DND-41 (cell line): ENCODE measurements around the gene NAA35.
"Not testable (repeated sequence)": the region's sequence is repeated elsewhere in the genome, so short reads cannot be mapped to it uniquely, and the experiment has no call there.

Experiments
- ATAC-seq: fragments of 200-7000 bp; cut with Tn5 transposase; 3 replicates; pipeline ENCODE4 v1.9.1; 2021; ENCODE audit warnings: low read depth; ENCODE audit not compliant: insufficient read depth
- DNase-seq: peaks from one replicate; pipeline ENCODE4 v3.0.0-alpha.2; 2020
- H2AFZ ChIP-seq: 2 replicates; pipeline ENCODE4 v1.6.0; 2012; ENCODE audit warnings: low read depth, low read length
- H3K27ac ChIP-seq: 2 replicates; pipeline ENCODE4 v1.5.1; 2012; ENCODE audit warnings: low read length, inconsistent platforms
- H3K27me3 ChIP-seq: fragments of 200-600 bp; sonication (generic); 2 replicates; pipeline ENCODE4 v1.6.0; 2012; ENCODE audit warnings: low read length, mild to moderate bottlenecking, inconsistent platforms; ENCODE audit not compliant: insufficient read depth, poor library complexity
- H3K36me3 ChIP-seq: 2 replicates; pipeline ENCODE4 v1.5.1; 2012; ENCODE audit warnings: low read length, inconsistent platforms; ENCODE audit not compliant: insufficient read depth
- H3K4me1 ChIP-seq: 2 replicates; pipeline ENCODE4 v1.5.1; 2012; ENCODE audit warnings: mild to moderate bottlenecking, low read length; ENCODE audit not compliant: insufficient read depth
- H3K4me2 ChIP-seq: 2 replicates; pipeline ENCODE4 v1.6.0; 2012; ENCODE audit warnings: mild to moderate bottlenecking, moderate library complexity, low read length, inconsistent platforms; ENCODE audit not compliant: insufficient read depth
- H3K4me3 ChIP-seq, 2 experiments: fragments of 200-600 bp in 1 of 2; shearing (Covaris generic) in 1 of 2; 2 replicates each; pipeline ENCODE4 v1.5.1; 2012 to 2016; ENCODE audit warnings: inconsistent platforms in 2 of 2, low read length in 2 of 2, mild to moderate bottlenecking in 2 of 2, low read depth in 1 of 2, moderate library complexity in 1 of 2
- H3K79me2 ChIP-seq: 2 replicates; pipeline ENCODE4 v1.6.0; 2012; ENCODE audit warnings: low read length, inconsistent platforms; ENCODE audit not compliant: insufficient read depth
- H3K9ac ChIP-seq: 2 replicates; pipeline ENCODE4 v1.6.0; 2012; ENCODE audit warnings: low read depth, mild to moderate bottlenecking, inconsistent platforms, low read length, moderate library complexity
- H3K9me3 ChIP-seq: 2 replicates; pipeline ENCODE4 v1.5.1; 2012; ENCODE audit warnings: low read length, moderate library complexity, mild to moderate bottlenecking, inconsistent platforms; ENCODE audit not compliant: insufficient read depth, severe bottlenecking
- H4K20me1 ChIP-seq: 2 replicates; pipeline ENCODE4 v1.6.0; 2012; ENCODE audit warnings: low read length; ENCODE audit not compliant: insufficient read depth
- EZH2 ChIP-seq: IDR thresholded peaks from 3 replicates; pipeline ENCODE4 v1.6.1; 2012; ENCODE audit warnings: borderline replicate concordance, low read depth, mild to moderate bottlenecking, moderate library complexity, low read length, inconsistent platforms; ENCODE audit not compliant: severe bottlenecking
- TF ChIP-seq, protein P1 (sequence below): IDR thresholded peaks from 2 replicates; pipeline ENCODE4 v1.5.1; 2012; ENCODE audit warnings: borderline replicate concordance, low read length, moderate library complexity, mild to moderate bottlenecking; ENCODE audit not compliant: poor library complexity, severe bottlenecking; ENCODE audit errors: extremely low read depth

The NAA35 gene

DNA sequence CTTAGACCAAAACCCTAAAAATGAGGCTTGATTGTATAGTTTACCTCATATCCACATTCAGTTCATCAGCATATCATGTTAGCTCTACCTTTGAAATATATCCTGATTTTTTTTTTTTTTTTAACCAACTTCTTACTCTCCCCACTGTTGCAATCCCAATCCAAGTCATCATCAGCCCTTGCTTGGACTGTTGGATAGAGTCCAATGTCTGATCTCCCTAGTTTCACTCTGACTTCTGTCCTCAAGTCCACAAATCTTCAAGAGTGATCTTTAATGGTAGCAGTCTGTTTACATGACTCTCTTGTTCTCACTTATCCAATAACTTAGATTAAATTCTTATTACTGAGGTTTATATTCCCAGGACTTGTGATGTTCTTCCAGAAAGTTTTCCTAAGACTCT lies 30.8 kb downstream of the NAA35 start:
- TF ChIP-seq, protein P1, sequence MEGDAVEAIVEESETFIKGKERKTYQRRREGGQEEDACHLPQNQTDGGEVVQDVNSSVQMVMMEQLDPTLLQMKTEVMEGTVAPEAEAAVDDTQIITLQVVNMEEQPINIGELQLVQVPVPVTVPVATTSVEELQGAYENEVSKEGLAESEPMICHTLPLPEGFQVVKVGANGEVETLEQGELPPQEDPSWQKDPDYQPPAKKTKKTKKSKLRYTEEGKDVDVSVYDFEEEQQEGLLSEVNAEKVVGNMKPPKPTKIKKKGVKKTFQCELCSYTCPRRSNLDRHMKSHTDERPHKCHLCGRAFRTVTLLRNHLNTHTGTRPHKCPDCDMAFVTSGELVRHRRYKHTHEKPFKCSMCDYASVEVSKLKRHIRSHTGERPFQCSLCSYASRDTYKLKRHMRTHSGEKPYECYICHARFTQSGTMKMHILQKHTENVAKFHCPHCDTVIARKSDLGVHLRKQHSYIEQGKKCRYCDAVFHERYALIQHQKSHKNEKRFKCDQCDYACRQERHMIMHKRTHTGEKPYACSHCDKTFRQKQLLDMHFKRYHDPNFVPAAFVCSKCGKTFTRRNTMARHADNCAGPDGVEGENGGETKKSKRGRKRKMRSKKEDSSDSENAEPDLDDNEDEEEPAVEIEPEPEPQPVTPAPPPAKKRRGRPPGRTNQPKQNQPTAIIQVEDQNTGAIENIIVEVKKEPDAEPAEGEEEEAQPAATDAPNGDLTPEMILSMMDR = no peak
- TF ChIP-seq EZH2 = no peak
- no peak overlapping the region for H3K27ac ChIP-seq
- H3K4me3 ChIP-seq = no peak overlapping the region
- no peak overlapping the region for H3K9ac ChIP-seq
- DNase-seq (no peak), ATAC-seq (no peak)
- no peaks in the 10 kb centered on the region for H3K9me3 ChIP-seq
- no peaks in the 10 kb centered on the region for H3K79me2 ChIP-seq
- H2AFZ ChIP-seq = no peak overlapping the region
- H3K36me3 ChIP-seq = peaks cover 26% of the 10 kb centered on the region; the same call in 1 of the 2 replicates
- no peak overlapping the region for H3K4me2 ChIP-seq
- no peaks in the 10 kb centered on the region for H3K27me3 ChIP-seq
- no peaks in the 10 kb centered on the region for H4K20me1 ChIP-seq
- no peaks in the 10 kb centered on the region for H3K4me1 ChIP-seq

DNA sequence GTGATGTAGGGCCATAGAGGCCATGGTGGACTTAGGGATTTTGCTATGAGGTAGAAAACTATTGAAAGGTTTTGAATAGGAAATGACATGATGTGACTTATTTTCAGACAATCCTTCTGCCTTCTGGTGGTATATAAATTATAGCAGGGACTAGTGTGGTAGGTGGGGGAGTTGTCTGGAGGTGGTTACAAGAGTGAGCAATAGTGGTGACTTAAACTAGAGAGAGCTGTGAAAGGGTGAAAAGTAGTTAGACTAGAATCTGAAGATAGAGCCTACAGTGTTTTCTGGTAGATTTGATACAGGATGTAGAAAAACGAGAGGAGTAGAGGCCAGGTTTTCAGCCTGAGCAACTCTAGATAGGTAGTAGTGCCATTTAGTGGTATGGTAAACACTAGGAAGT lies 32.3 kb downstream of the NAA35 start:
- Histone ChIP-seq H3K79me2 (no peaks in the 10 kb centered on the region), H4K20me1 (no peaks in the 10 kb centered on the region), H2AFZ (no peak overlapping the region), H3K9me3 (no peaks in the 10 kb centered on the region), H3K4me1 (no peaks in the 10 kb centered on the region), H3K9ac (no peak overlapping the region), H3K27me3 (no peaks in the 10 kb centered on the region), H3K4me2 (no peak overlapping the region), H3K27ac (no peak overlapping the region), H3K4me3 (no peak overlapping the region), H3K36me3 (peaks cover 40% of the 10 kb centered on the region; the same call in 1 of the 2 replicates)
- TF ChIP-seq, protein P1 = no peak
- no peak for TF ChIP-seq EZH2
- ATAC-seq (no peak), DNase-seq (no peak)

DNA sequence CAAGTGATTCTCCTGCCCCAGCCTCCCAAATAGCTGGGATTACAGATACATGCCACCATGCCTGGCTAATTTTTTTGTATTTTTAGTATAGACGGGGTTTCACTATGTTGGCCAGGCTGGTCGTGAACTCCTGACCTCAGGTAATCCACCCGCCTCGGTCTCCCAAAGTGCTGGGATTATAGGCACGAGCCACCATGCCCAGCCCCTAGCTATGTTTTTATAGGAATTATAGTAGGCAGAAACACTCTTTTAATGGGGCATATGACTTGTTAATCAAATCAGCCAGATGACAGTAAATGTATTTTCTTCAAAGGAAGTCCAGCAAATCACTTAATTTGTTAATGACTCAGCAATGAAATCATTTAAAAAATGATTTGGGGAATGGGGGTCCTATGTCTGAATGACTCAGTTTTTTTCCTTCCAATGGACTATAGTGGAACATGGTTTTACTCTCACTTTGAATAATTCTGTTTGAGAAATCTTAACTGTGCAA lies 33.2 kb downstream of the NAA35 start:
- H3K27me3 ChIP-seq, H4K20me1 ChIP-seq, H3K4me2 ChIP-seq, ATAC-seq, H3K27ac ChIP-seq, H3K9me3 ChIP-seq, H3K4me1 ChIP-seq, H3K9ac ChIP-seq, H3K79me2 ChIP-seq, H3K4me3 ChIP-seq, H2AFZ ChIP-seq, DNase-seq: not testable (repeated sequence)
- H3K36me3 ChIP-seq = peaks cover 46% of the 10 kb centered on the region; the same call in 1 of the 2 replicates

DNA sequence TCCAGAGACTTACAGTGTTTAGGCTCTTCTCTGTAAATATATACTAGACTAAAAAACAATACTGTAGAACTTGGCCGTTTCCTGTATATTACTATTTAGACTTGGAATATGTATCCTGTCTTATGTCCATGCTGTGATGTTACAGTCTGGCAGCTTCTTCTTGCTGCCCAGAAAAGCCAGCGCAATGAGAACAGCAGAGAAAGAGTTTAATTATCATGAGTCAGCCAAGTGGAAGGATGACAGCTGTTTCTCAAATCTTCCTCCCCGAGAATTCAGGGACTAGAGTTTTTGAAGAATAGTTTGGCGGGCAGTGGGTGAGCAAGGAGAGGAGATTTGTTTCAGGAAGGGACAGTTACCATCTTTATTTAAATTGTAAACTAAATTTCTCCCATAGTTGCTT lies 37.5 kb downstream of the NAA35 start:
- ATAC-seq = no peak
- Histone ChIP-seq H3K9me3 (no peaks in the 10 kb centered on the region), H3K79me2 (no peaks in the 10 kb centered on the region), H3K9ac (no peak overlapping the region), H3K27ac (no peak overlapping the region), H3K36me3 (peaks cover 65% of the 10 kb centered on the region), H3K4me3 (no peak overlapping the region), H4K20me1 (no peaks in the 10 kb centered on the region), H3K4me2 (no peak overlapping the region), H2AFZ (no peak overlapping the region), H3K27me3 (no peaks in the 10 kb centered on the region), H3K4me1 (no peaks in the 10 kb centered on the region)
- TF ChIP-seq, protein P1 = no peak
- TF ChIP-seq EZH2 = no peak
- DNase-seq = no peak
